Ectodermal cell (in vitro differentiated cells): ENCODE measurements around the gene INSR.

ENCODE experiments used
- H3K27ac ChIP-seq: 2 replicates; pipeline ENCODE4 v1.7.0; 2013; ENCODE audit warnings: mild to moderate bottlenecking, low read depth, low read length; ENCODE audit not compliant: insufficient read depth, poor library complexity, severe bottlenecking
- H3K27me3 ChIP-seq: 2 replicates; pipeline ENCODE4 v1.7.0; 2013; ENCODE audit warnings: mild to moderate bottlenecking, low read length; ENCODE audit not compliant: insufficient read depth, control insufficient read depth, poor library complexity, severe bottlenecking
- H3K36me3 ChIP-seq: one replicate; pipeline ENCODE4 v1.7.0; 2013; ENCODE audit warnings: low read length; ENCODE audit not compliant: control insufficient read depth, insufficient read depth
- H3K4me1 ChIP-seq: one replicate; pipeline ENCODE4 v1.7.0; 2013; ENCODE audit warnings: low read length; ENCODE audit not compliant: control insufficient read depth, insufficient read depth
- H3K4me3 ChIP-seq: 2 replicates; pipeline ENCODE4 v1.7.0; 2013; ENCODE audit warnings: low read depth, low read length, control low read depth; ENCODE audit not compliant: insufficient read depth
- H3K9me3 ChIP-seq: 2 replicates; pipeline ENCODE4 v1.7.0; 2013; ENCODE audit warnings: mild to moderate bottlenecking, low read length, moderate library complexity; ENCODE audit not compliant: control insufficient read depth
- WGBS, 2 experiments: methylation state at CpG; one replicate each; pipeline ENCODE4 v1.1.7; 2013; ENCODE audit warnings: missing lambda C conversion rate in 2 of 2; 5-methylcytosine and 5-hydroxymethylcytosine counted together

INSR gene

DNA sequence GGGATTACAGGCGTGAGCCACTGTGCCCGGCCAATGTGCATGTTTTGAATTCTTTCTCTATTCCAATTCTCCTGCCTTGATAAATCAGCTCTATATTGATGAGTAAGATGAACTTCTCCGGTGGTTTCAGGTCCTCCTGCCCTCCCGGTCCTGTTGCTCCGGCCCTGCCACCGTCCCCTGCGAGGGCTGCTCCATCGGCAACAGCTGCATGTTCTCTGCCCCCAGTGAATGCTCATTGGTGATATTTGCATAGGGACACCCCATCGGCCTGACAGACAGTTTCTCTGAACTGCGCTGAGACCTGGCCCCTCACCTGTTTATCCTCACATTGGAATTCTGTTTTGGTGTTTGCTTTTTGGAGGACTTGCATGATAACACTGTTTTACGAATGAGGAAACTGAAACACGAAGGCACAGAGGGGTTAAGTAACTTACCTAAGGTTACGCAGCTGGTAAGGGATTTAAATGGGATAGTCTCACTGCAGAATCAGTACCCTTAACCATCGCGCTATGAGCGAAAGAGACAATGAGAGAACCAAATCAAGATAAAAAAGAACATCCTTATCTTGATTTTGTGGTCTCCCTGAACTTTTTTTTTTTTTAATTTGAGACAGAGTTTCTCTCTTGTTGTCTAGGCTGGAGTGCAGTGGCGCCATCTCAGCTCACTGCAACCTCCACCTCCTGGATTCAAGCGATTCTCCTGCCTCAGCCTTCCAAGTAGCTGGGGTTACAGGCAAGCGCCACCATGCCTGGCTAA, 192.5 kb downstream of the INSR start:
- Histone ChIP-seq H3K27me3 (peaks cover 3% of the 10 kb centered on the region), H3K36me3 (no peaks in the 10 kb centered on the region), H3K4me1 (no peaks in the 10 kb centered on the region), H3K9me3 (no peaks in the 10 kb centered on the region), H3K27ac (no peak overlapping the region), H3K4me3 (no peak overlapping the region)
- WGBS, 2 experiments: 81 to 88% methylated on average over 19 of the region's 19 CpGs

GRCh38 chr19:7099597-7099921, 194.7 kb downstream of the INSR start:
- 20% methylated on average over 9 of the region's 9 CpGs for WGBS, 2 experiments
- Histone ChIP-seq H3K36me3 (no peaks in the 10 kb centered on the region), H3K9me3 (no peaks in the 10 kb centered on the region), H3K27me3 (no peaks in the 10 kb centered on the region), H3K4me1 (no peaks in the 10 kb centered on the region), H3K4me3 (peak overlapping the region; percentile 51), H3K27ac (no peak overlapping the region)

- WGBS, 2 experiments: 1% methylated on average over 78 of the region's 78 CpGs
- H3K36me3 ChIP-seq: no peaks in the 10 kb centered on the region
- no peaks in the 10 kb centered on the region for H3K27me3 ChIP-seq
- no peaks in the 10 kb centered on the region for H3K4me1 ChIP-seq
- H3K9me3 ChIP-seq: no peaks in the 10 kb centered on the region
- H3K27ac ChIP-seq: peak overlapping the region; percentile 71
- peak overlapping the region; percentile 51 for H3K4me3 ChIP-seq
These were observed 195.3 kb downstream of the INSR start for GRCh38 chr19:7098701-7099596.

DNA sequence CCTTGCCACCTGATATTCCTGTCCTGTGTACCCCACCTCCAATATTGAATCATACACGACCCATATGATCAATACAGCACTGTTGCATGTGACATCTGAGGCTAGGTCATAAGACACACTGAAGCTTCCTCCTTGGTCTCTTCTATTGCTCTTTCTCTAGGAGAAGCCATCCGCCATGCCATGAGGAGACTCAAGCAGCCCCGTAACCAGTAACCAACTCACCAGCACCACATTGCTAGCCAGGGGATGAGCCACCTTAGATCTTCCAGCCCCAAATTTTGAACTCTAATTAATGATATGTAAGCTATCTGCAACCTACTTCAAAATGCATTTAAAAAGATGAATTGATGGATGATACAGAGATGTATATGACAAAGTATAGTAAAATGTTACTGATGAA, 196.1 kb downstream of the INSR start:
- Histone ChIP-seq H3K4me3 (peak overlapping the region; percentile 51), H3K9me3 (no peaks in the 10 kb centered on the region), H3K4me1 (no peaks in the 10 kb centered on the region), H3K27me3 (no peaks in the 10 kb centered on the region), H3K27ac (no peak overlapping the region), H3K36me3 (no peaks in the 10 kb centered on the region)
- WGBS, 2 experiments: 96 to 97% methylated on average over 3 of the region's 3 CpGs

- Histone ChIP-seq H3K9me3 (peaks cover 2% of the 10 kb centered on the region), H3K27me3 (no peaks in the 10 kb centered on the region), H3K4me3 (no peak overlapping the region), H3K4me1 (no peaks in the 10 kb centered on the region), H3K27ac (no peak overlapping the region), H3K36me3 (peaks cover 29% of the 10 kb centered on the region)
- 94% methylated on average over 6 of the region's 6 CpGs for WGBS, 2 experiments
These were observed 205.2 kb downstream of the INSR start for GRCh38 chr19:7088999-7089398.

GRCh38 chr19:7083076-7083956, 210.9 kb downstream of the INSR start:
- WGBS, 2 experiments: 96 to 97% methylated on average over 13 to 15 of the region's 15 CpGs
- no peak overlapping the region for H3K4me3 ChIP-seq
- peaks cover 22% of the 10 kb centered on the region for H3K9me3 ChIP-seq
- peaks cover 73% of the 10 kb centered on the region for H3K36me3 ChIP-seq
- H3K4me1 ChIP-seq: no peaks in the 10 kb centered on the region
- no peak overlapping the region for H3K27ac ChIP-seq
- H3K27me3 ChIP-seq: no peaks in the 10 kb centered on the region

DNA sequence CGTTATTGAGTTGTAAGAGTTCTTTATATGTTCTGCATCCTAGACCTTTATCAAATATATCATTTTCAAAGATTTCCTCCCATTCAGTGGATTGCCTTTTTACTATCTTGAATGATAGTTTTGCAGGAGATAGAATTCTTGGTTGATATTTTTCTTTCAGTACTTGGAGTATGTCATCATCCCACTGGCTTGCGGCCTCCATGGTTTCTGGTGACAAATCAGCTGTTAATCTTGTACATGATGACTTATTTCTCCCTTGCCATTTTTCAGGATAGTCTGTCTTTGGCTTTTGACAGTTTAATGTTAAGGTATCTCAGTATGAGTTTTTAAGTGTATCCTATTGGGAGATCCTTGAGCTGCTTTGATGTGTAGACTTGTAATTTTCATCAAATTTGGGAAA, 216.2 kb downstream of the INSR start:
- H3K4me1 ChIP-seq: no peaks in the 10 kb centered on the region
- WGBS, 2 experiments: 92 to 98% methylated on average over 1 to 2 of the region's 2 CpGs
- H3K27ac ChIP-seq: no peak overlapping the region
- H3K4me3 ChIP-seq: no peak overlapping the region
- H3K9me3 ChIP-seq: peaks cover 19% of the 10 kb centered on the region
- H3K27me3 ChIP-seq: no peaks in the 10 kb centered on the region
- peaks cover 94% of the 10 kb centered on the region for H3K36me3 ChIP-seq

DNA sequence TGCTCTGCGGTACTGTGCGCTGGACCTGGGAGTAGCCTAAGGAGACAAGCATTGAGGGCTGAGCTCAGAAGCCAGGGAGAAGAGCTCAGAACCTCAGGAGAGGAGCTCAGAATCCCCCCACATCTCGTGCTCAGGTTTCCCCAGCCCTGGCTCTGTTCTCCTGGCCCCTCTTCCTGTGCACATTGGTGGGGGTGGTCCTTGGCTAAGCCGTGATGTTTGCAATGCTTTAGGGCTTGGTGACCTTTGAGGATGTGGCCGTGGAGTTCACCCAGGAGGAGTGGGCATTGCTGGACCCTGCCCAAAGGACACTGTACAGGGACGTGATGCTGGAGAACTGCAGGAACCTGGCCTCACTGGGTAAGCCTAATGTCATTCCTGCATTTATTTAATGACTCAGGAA, 218.1 kb downstream of the INSR start:
- 94 to 98% methylated on average over 6 of the region's 6 CpGs for WGBS, 2 experiments
- Histone ChIP-seq H3K9me3 (peaks cover 8% of the 10 kb centered on the region), H3K4me1 (no peaks in the 10 kb centered on the region), H3K27me3 (no peaks in the 10 kb centered on the region), H3K4me3 (no peak overlapping the region), H3K36me3 (peaks cover 75% of the 10 kb centered on the region), H3K27ac (no peak overlapping the region)

DNA sequence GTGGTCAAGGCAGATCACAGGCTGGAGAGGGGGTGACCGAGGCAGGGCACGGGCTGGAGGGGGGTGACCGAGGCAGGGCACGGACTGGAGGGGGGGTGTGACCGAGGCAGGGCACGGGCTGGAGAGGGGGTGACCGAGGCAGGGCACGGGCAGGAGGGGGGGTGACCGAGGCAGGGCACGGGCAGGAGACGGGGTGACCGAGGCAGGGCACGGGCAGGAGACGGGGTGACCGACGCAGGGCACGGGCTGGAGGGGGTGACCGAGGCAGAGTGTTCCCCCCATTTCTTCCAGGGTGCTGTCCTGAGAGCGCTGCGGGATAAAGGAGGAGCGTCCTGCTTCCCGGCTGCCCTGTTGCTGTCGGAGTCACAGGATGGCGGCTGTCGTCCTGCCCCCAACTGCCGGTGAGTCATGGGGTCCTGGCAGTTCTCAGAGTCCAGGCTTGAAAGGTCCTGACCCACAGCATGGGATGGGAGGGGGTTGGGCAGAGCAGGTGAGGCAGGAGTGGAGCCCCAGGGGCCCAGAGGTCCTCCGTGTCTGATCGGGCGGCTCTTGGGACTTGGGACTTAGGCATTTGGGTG, 219.4 kb downstream of the INSR start:
- Histone ChIP-seq H3K4me1 (no peaks in the 10 kb centered on the region), H3K9me3 (peaks cover 8% of the 10 kb centered on the region), H3K4me3 (no peak overlapping the region), H3K27me3 (no peaks in the 10 kb centered on the region), H3K36me3 (peaks cover 62% of the 10 kb centered on the region), H3K27ac (no peak overlapping the region)
- 97% methylated on average over 29 of the region's 29 CpGs for WGBS, 2 experiments
